SJSA1 (cell line): ENCODE data around the gene ARHGAP26. TPM values are rescaled to one million over a fixed set of nuclear protein-coding genes. Genes with fewer than 3 reads are reported as not detected.
A peak's percentile ranks its signal among the peaks of the same experiment; 100 is the strongest.
"Not testable (repeated sequence)": the region's sequence is repeated elsewhere in the genome, so short reads cannot be mapped to it uniquely, and the experiment has no call there.

Experiments
- DNase-seq, 2 experiments: peaks; one replicate each; pipeline ENCODE4 v3.0.0-alpha.2; 2015 to 2020; ENCODE audit warnings: low spot score in 2 of 2, low read depth in 1 of 2
- H3K27ac ChIP-seq: fragments of 250-450 bp; sonication (Bioruptor Pico); 2 replicates; pipeline ENCODE4 v1.5.1; 2020; ENCODE audit warnings: mild to moderate bottlenecking, moderate library complexity
- H3K27me3 ChIP-seq: fragments of 250-450 bp; sonication (Bioruptor Pico); replicated peaks from 2 replicates; pipeline ENCODE4 v1.5.1; 2020; ENCODE audit warnings: mild to moderate bottlenecking, moderate library complexity
- H3K36me3 ChIP-seq: fragments of 250-450 bp; sonication (Bioruptor Pico); 2 replicates; pipeline ENCODE4 v1.5.1; 2020; ENCODE audit warnings: mild to moderate bottlenecking
- H3K4me1 ChIP-seq: fragments of 250-450 bp; sonication (Bioruptor Pico); replicated peaks from 2 replicates; pipeline ENCODE4 v1.6.1; 2021; ENCODE audit warnings: mild to moderate bottlenecking
- H3K4me3 ChIP-seq: fragments of 250-450 bp; sonication (Bioruptor Pico); 2 replicates; pipeline ENCODE4 v1.5.1; 2020; ENCODE audit warnings: mild to moderate bottlenecking
- H3K9me3 ChIP-seq: fragments of 250-450 bp; sonication (Bioruptor Pico); replicated peaks from 2 replicates; pipeline ENCODE4 v1.5.1; 2020; ENCODE audit warnings: mild to moderate bottlenecking
- total RNA-seq: library from RNA; depleted of rRNA; stranded (reverse); fragments of >200 nt; shearing (Covaris generic); gene quantifications from 2 replicates; pipeline ENCODE4 v1.2.3, GENCODE V29; 2014

ARHGAP26 gene
- total RNA-seq, 1 experiment from 2014 or later = 10.2 TPM

GRCh38 chr5:143073766-143074165 is 303.6 kb downstream of the ARHGAP26 start:
- no peaks in the 10 kb centered on the region for H3K9me3 ChIP-seq
- peaks cover 4% of the 10 kb centered on the region; the same call in 1 of the 2 replicates for H3K4me1 ChIP-seq
- H3K27me3 ChIP-seq = no peaks in the 10 kb centered on the region
- H3K27ac ChIP-seq = no peak overlapping the region
- DNase-seq = no peak
- H3K4me3 ChIP-seq = no peak overlapping the region
- H3K36me3 ChIP-seq = no peaks in the 10 kb centered on the region; the same call in 1 of the 2 replicates

DNA sequence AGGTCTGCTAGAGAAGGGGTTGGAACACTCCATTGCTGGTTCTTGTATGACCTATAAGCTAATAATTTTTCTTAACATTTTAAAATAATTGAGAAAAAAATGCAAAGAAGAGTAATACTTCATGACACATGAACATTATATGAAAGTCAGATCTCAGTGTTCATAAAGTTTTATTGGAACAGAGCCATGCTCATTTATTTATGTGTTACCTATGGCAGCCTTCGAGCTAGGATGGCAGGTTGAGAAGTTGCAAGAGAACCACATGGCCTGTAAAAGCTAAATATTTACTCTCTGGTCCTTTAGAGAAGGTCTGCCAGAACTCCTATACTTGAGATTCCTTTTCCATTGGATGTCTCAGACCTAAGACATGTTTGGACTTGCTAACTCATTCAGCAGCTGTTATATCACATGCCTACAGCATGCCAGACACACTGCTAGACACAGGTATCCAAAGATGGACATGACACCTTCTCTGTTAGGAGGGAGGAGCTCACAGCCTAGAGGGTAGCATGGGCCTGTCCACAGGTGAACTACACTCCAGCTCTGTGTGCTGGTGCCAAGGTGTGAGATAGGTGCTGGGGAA is 304.3 kb downstream of the ARHGAP26 start:
- Histone ChIP-seq H3K27me3 (no peaks in the 10 kb centered on the region), H3K27ac (no peak overlapping the region), H3K4me1 (peaks cover 6% of the 10 kb centered on the region; the same call in 1 of the 2 replicates), H3K9me3 (no peaks in the 10 kb centered on the region), H3K4me3 (no peak overlapping the region), H3K36me3 (no peaks in the 10 kb centered on the region; the same call in 1 of the 2 replicates)
- DNase-seq = no peak

- no peaks in the 10 kb centered on the region for H3K9me3 ChIP-seq
- no peaks in the 10 kb centered on the region for H3K36me3 ChIP-seq
- no peak overlapping the region for H3K4me3 ChIP-seq
- H3K4me1 ChIP-seq = peaks cover 6% of the 10 kb centered on the region; the same call in 1 of the 2 replicates
- H3K27ac ChIP-seq = no peak overlapping the region
- DNase-seq = no peak
- H3K27me3 ChIP-seq = no peaks in the 10 kb centered on the region
Measured at GRCh38 chr5:143076377-143076776, 306.2 kb downstream of the ARHGAP26 start.

- H3K9me3 ChIP-seq = no peaks in the 10 kb centered on the region
- H3K4me1 ChIP-seq = peaks cover 6% of the 10 kb centered on the region; the same call in 1 of the 2 replicates
- H3K4me3 ChIP-seq = no peak overlapping the region
- H3K27me3 ChIP-seq = no peaks in the 10 kb centered on the region
- H3K27ac ChIP-seq = no peak overlapping the region
- DNase-seq = no peak
- no peaks in the 10 kb centered on the region for H3K36me3 ChIP-seq
Measured at GRCh38 chr5:143077453-143078103, 307.4 kb downstream of the ARHGAP26 start.

DNA sequence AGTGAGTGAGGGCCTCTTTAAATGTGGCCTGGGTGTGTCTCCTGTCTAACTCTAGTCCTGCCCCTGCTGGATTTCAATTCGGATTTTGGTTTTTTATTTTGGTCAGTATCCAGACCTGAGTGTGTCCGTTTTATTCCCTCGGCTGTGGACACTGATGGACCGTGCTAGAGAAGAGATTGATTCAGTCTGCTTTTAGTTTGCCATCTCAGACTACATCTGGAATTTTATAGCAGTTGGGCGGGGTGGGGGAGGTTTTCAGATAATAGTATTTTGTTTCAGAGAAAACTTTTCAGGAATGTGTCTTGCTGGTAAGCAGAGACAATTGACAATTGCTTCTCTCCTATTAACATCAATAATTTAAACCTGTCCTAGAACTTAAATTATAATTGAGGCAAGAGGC is 308.1 kb downstream of the ARHGAP26 start:
- Histone ChIP-seq H3K27me3 (no peaks in the 10 kb centered on the region), H3K27ac (no peak overlapping the region), H3K4me3 (no peak overlapping the region), H3K4me1 (peaks cover 13% of the 10 kb centered on the region), H3K9me3 (no peaks in the 10 kb centered on the region), H3K36me3 (no peaks in the 10 kb centered on the region)
- no peak for DNase-seq

- Histone ChIP-seq H3K4me1 (peaks cover 16% of the 10 kb centered on the region), H3K4me3 (no peak overlapping the region), H3K36me3 (no peaks in the 10 kb centered on the region), H3K27ac (no peak overlapping the region), H3K27me3 (no peaks in the 10 kb centered on the region), H3K9me3 (no peaks in the 10 kb centered on the region)
- DNase-seq = no peak
Measured at GRCh38 chr5:143078971-143079370, 308.8 kb downstream of the ARHGAP26 start.

DNA sequence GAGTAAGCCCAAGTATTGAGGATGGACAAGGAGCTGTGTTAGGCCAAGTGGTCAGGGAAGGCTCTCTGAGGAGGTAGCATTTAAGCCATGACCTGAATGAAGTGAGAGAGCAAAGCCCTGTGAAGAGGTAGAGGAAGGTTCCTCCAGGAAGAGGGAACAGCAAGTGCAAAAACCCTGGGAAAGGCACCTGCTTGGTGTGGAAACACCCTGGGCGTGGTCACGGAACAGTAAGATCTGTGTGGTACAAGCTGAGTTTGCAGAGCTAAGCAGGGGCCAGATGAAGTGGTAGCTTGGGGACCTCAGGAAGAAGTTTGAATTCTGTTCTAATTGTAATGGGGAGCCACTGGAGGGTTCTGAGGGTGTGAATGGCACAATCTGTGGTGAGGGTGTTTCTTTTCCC is 310.2 kb downstream of the ARHGAP26 start:
- H3K9me3 ChIP-seq = no peaks in the 10 kb centered on the region
- no peaks in the 10 kb centered on the region for H3K36me3 ChIP-seq
- H3K4me1 ChIP-seq = peaks cover 20% of the 10 kb centered on the region
- no peaks in the 10 kb centered on the region for H3K27me3 ChIP-seq
- no peak for DNase-seq
- no peak overlapping the region for H3K27ac ChIP-seq
- no peak overlapping the region for H3K4me3 ChIP-seq

DNA sequence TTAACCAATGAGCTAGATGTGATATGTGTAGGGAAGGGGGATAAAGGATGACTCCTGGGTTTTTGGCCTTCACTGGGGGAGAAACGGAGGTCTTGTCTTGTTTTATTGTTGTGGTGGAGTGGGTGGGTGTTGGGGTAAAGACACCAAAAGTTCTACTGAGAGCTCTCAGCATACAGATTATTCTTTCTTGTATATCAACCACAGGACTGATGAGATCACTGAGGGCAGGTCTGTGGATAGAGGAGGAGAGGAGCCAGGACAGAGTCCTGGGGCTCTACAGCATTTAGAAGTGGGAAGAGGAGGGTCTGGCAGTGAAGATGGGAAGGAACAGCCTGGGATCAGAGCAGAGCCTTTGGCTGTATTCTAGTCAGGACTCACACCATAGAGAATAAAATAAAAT is 310.8 kb downstream of the ARHGAP26 start:
- no peaks in the 10 kb centered on the region for H3K27me3 ChIP-seq
- no peak for DNase-seq
- peaks cover 25% of the 10 kb centered on the region for H3K4me1 ChIP-seq
- H3K4me3 ChIP-seq = no peak overlapping the region
- no peak overlapping the region for H3K27ac ChIP-seq
- H3K36me3 ChIP-seq = no peaks in the 10 kb centered on the region
- H3K9me3 ChIP-seq = no peaks in the 10 kb centered on the region

GRCh38 chr5:143083006-143083405 is 312.8 kb downstream of the ARHGAP26 start:
- Histone ChIP-seq H3K4me3 (no peak overlapping the region), H3K36me3 (no peaks in the 10 kb centered on the region), H3K9me3 (no peaks in the 10 kb centered on the region), H3K27ac (no peak overlapping the region), H3K4me1 (peaks cover 46% of the 10 kb centered on the region), H3K27me3 (no peaks in the 10 kb centered on the region)
- no peak for DNase-seq

GRCh38 chr5:143084407-143084806 is 314.2 kb downstream of the ARHGAP26 start:
- H3K36me3 ChIP-seq = no peaks in the 10 kb centered on the region
- no peak overlapping the region for H3K27ac ChIP-seq
- peaks cover 41% of the 10 kb centered on the region for H3K4me1 ChIP-seq
- H3K9me3 ChIP-seq = no peaks in the 10 kb centered on the region
- H3K27me3 ChIP-seq = no peaks in the 10 kb centered on the region
- DNase-seq = no peak
- H3K4me3 ChIP-seq = no peak overlapping the region

DNA sequence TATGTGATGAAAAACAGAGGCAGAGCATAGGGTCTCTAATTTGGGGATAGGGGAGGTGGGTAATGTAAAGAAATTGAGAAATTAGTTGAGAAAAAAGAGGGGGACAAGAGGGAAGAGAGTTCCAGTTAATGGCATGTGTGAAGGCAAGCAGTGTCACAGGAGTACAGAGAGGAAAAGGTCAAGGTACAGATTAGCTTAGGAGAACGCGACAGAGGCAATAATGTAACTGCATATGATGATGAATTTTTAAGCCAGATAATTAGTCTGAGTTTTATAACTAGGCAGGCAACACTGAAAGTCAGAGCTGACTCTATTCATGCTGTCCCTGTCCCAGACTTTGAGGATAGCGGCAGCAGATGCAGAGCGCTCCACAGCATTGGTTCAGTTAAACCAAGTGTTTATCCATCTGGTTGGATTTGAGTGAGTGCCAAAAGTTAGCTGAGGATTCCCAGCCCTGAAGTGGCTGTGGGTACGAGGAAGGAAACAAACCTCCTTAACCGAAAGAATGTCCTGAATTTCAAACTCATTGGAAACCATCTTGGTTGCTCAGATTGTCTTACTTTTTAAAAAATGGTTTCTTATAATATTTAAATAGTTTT is 315.2 kb downstream of the ARHGAP26 start:
- peaks cover 41% of the 10 kb centered on the region for H3K4me1 ChIP-seq
- H3K27ac ChIP-seq = peak overlapping the region; percentile 69; the same call in 1 of the 2 replicates
- H3K36me3 ChIP-seq = no peaks in the 10 kb centered on the region
- no peaks in the 10 kb centered on the region for H3K27me3 ChIP-seq
- no peaks in the 10 kb centered on the region for H3K9me3 ChIP-seq
- DNase-seq = peak in 1 of 2 experiments; percentile 39
- no peak overlapping the region for H3K4me3 ChIP-seq

GRCh38 chr5:143086546-143086907 is 316.4 kb downstream of the ARHGAP26 start:
- no peaks in the 10 kb centered on the region for H3K36me3 ChIP-seq
- H3K9me3 ChIP-seq = no peaks in the 10 kb centered on the region
- peak overlapping the region; percentile 69 for H3K27ac ChIP-seq
- H3K4me1 ChIP-seq = peaks cover 41% of the 10 kb centered on the region
- no peak for DNase-seq
- no peak overlapping the region for H3K4me3 ChIP-seq
- H3K27me3 ChIP-seq = no peaks in the 10 kb centered on the region

GRCh38 chr5:143086908-143087637 is 316.9 kb downstream of the ARHGAP26 start:
- Histone ChIP-seq H3K9me3 (no peaks in the 10 kb centered on the region), H3K27me3 (no peaks in the 10 kb centered on the region), H3K4me3 (no peak overlapping the region), H3K27ac (peak overlapping the region; percentile 69), H3K4me1 (peaks cover 41% of the 10 kb centered on the region), H3K36me3 (no peaks in the 10 kb centered on the region)
- peak; percentile 62 to 93 for DNase-seq

DNA sequence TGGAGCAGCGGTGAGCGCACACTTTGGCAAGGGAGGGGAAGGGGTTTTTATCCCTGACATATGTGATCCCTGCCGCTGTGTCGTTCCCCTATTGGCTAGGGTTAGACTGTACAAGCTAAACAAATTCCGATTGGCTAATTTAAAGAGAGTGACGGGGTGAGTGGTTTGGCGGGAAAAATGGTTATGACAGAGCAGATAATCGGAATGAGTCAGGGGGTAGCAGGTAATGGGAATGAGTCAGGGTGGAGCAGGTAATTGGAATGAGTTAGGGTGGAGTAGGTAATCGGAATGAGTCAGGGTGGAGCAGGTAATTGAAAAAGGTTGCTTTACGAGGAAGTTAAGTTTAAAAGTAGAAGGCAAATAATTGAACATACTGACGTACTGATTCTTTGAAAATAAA is 318.5 kb downstream of the ARHGAP26 start:
- not testable (repeated sequence) for H3K36me3 ChIP-seq, H3K27ac ChIP-seq, H3K27me3 ChIP-seq, H3K9me3 ChIP-seq, H3K4me3 ChIP-seq, DNase-seq
- peaks cover 32% of the 10 kb centered on the region for H3K4me1 ChIP-seq
